OCI-LY7 (cell line): ENCODE results near the gene GSE1.

ENCODE experiments used
- EZH2phosphoT487 ChIP-seq: fragments of 200-600 bp; sonication (generic); IDR thresholded peaks from 2 replicates; pipeline ENCODE4 v1.6.1; 2018; ENCODE audit warnings: low read depth, borderline replicate concordance, mild to moderate bottlenecking, mixed run types, antibody characterized with exemption, low read length, moderate library complexity, mixed read lengths
- TF ChIP-seq, protein P1 (sequence below): fragments of 200-600 bp; sonication (generic); conservative IDR thresholded peaks from 2 replicates; pipeline ENCODE4 v1.5.1; 2014; ENCODE audit warnings: mild to moderate bottlenecking, antibody characterized with exemption, low read length, moderate library complexity, mixed read lengths

- TF ChIP-seq, protein P1, sequence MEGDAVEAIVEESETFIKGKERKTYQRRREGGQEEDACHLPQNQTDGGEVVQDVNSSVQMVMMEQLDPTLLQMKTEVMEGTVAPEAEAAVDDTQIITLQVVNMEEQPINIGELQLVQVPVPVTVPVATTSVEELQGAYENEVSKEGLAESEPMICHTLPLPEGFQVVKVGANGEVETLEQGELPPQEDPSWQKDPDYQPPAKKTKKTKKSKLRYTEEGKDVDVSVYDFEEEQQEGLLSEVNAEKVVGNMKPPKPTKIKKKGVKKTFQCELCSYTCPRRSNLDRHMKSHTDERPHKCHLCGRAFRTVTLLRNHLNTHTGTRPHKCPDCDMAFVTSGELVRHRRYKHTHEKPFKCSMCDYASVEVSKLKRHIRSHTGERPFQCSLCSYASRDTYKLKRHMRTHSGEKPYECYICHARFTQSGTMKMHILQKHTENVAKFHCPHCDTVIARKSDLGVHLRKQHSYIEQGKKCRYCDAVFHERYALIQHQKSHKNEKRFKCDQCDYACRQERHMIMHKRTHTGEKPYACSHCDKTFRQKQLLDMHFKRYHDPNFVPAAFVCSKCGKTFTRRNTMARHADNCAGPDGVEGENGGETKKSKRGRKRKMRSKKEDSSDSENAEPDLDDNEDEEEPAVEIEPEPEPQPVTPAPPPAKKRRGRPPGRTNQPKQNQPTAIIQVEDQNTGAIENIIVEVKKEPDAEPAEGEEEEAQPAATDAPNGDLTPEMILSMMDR, result peak; percentile 94
- no peak for TF ChIP-seq EZH2phosphoT487
Observed at GRCh38 chr16:85610446-85611193, 2.5 kb upstream of the GSE1 start.
